PFSK-1 (cell line): ENCODE results near the gene FAM83C.

Source experiments
- POLR2AphosphoS5 ChIP-seq: IDR thresholded peaks from 2 replicates; pipeline ENCODE4 v1.6.1; 2012; ENCODE audit warnings: low read depth, mild to moderate bottlenecking, control low read depth, low read length, moderate library complexity
- SIN3A ChIP-seq: IDR thresholded peaks from 2 replicates; pipeline ENCODE4 v1.6.1; 2012; ENCODE audit warnings: mild to moderate bottlenecking, low read length, moderate library complexity, borderline replicate concordance; ENCODE audit not compliant: insufficient read depth
- TAF1 ChIP-seq: IDR thresholded peaks from 2 replicates; pipeline ENCODE4 v1.6.1; 2012; ENCODE audit warnings: low read length, control low read depth, borderline replicate concordance; ENCODE audit not compliant: insufficient read depth
- TF ChIP-seq, protein P1 (sequence below), 2 experiments: IDR thresholded peaks; 2 replicates each; pipeline versions ENCODE4 v1.6.1 to v1.8.0; 2011 to 2012; ENCODE audit warnings: low read depth in 2 of 2, low read length in 2 of 2, control low read depth in 1 of 2, inconsistent platforms in 1 of 2, mild to moderate bottlenecking in 1 of 2, moderate library complexity in 1 of 2; ENCODE audit not compliant: insufficient read depth in 1 of 2

DNA sequence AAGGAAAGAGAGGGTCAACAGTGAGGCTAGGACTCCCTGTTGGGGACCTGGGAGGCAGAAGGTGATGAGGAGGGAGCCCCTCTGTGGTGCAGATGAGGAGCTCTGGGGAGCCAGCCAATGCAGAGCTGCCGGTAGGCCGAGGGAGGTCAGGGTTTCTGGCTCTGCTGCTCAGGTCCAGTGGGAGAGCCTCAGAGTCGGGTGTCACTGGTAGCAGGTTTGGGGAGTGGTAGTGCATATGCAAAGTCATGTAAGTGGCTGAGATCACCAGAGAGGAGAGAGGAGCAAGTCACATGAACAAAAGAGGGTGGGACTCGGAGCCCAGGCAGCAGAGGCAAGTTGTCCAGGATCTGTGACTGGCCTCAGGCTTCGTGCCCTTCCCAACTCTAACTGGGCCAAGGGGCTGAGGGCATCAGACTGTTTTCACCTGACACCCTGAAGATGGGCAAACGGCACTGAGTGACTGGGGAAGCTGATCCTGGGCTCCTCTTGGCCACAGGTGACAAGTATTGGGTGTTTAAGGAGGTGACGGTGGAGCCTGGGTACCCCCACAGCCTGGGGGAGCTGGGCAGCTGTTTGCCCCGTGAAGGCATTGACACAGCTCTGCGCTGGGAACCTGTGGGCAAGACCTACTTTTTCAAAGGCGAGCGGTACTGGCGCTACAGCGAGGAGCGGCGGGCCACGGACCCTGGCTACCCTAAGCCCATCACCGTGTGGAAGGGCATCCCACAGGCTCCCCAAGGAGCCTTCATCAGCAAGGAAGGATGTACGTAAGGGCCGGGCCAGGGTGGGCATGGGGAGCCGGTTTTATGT, 20.9 kb downstream of the FAM83C start:
- TF ChIP-seq SIN3A (no peak), POLR2AphosphoS5 (no peak), TAF1 (no peak)
- TF ChIP-seq, protein P1, sequence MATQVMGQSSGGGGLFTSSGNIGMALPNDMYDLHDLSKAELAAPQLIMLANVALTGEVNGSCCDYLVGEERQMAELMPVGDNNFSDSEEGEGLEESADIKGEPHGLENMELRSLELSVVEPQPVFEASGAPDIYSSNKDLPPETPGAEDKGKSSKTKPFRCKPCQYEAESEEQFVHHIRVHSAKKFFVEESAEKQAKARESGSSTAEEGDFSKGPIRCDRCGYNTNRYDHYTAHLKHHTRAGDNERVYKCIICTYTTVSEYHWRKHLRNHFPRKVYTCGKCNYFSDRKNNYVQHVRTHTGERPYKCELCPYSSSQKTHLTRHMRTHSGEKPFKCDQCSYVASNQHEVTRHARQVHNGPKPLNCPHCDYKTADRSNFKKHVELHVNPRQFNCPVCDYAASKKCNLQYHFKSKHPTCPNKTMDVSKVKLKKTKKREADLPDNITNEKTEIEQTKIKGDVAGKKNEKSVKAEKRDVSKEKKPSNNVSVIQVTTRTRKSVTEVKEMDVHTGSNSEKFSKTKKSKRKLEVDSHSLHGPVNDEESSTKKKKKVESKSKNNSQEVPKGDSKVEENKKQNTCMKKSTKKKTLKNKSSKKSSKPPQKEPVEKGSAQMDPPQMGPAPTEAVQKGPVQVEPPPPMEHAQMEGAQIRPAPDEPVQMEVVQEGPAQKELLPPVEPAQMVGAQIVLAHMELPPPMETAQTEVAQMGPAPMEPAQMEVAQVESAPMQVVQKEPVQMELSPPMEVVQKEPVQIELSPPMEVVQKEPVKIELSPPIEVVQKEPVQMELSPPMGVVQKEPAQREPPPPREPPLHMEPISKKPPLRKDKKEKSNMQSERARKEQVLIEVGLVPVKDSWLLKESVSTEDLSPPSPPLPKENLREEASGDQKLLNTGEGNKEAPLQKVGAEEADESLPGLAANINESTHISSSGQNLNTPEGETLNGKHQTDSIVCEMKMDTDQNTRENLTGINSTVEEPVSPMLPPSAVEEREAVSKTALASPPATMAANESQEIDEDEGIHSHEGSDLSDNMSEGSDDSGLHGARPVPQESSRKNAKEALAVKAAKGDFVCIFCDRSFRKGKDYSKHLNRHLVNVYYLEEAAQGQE (IDR thresholded peaks at IDR 0.05; ENCODE audit: insufficient read depth in 1 of 2, low read depth in 2 of 2, low read length in 2 of 2): no peak
